CD1c-positive myeloid dendritic cell (primary cell): Measurements from ENCODE around the gene PCDHGA6.
"Not testable (repeated sequence)": the region's sequence is repeated elsewhere in the genome, so short reads cannot be mapped to it uniquely, and the experiment has no call there.

Source experiments
- DNase-seq: peaks from one replicate; pipeline ENCODE4 v3.0.0-alpha.2; 2016; ENCODE audit errors: extremely low spot score

The PCDHGA6 gene

DNA sequence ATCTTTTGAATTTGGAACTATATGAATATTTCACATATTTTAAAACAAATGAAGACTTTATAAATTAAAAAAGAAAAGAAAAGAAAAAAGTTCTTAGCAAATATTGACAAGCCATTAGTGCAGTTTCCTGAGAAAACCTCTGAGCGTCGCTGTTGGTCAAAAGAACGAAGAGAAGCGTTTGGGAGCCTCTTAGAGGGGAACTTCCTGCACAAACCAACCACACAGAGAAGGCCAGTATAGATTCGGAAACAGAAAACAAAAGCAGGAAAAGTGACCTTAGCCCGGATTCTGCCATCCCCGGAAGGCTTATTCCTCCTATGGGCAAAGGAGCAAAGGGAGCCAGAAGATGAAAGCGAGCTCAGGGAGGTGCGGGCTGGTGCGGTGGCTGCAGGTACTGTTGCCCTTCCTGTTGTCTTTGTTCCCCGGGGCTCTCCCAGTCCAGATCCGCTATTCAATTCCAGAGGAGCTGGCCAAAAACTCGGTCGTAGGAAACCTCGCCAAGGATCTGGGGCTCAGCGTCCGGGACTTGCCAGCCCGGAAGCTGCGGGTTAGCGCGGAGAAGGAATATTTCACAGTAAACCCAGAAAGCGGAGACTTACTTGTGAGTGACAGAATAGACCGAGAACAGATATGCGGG, 13.8 kb upstream of the PCDHGA6 start, which contains the start of gene PCDHGB2:
TSS of gene PCDHGB2 (plus strand) at position 205 of the 637 bp plus-strand sequence. CDS start at position 347, 142 bp downstream.
- peak; percentile 49 for DNase-seq

- DNase-seq: no peak
Observed at GRCh38 chr5:141360685-141361084, 13.0 kb upstream of the PCDHGA6 start.

DNA sequence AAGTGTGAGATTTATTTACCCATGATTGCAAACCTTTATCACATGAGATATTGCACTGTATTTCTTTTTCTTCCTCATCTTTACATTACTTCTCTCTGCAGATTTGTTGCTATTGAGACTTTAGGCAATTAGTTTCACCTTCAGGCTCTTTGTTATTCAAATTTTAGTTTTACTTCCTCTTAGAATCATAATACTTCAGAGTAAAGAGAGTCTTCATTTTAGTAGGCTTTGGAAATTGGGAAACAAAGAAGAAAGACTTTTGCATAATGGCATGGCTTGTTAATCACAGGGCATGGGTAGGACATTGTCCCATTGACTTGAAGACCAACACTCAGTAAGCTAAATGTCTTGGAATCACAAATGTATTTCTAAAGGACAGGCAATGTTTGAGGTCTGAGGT, 11.0 kb upstream of the PCDHGA6 start:
- no peak for DNase-seq

DNA sequence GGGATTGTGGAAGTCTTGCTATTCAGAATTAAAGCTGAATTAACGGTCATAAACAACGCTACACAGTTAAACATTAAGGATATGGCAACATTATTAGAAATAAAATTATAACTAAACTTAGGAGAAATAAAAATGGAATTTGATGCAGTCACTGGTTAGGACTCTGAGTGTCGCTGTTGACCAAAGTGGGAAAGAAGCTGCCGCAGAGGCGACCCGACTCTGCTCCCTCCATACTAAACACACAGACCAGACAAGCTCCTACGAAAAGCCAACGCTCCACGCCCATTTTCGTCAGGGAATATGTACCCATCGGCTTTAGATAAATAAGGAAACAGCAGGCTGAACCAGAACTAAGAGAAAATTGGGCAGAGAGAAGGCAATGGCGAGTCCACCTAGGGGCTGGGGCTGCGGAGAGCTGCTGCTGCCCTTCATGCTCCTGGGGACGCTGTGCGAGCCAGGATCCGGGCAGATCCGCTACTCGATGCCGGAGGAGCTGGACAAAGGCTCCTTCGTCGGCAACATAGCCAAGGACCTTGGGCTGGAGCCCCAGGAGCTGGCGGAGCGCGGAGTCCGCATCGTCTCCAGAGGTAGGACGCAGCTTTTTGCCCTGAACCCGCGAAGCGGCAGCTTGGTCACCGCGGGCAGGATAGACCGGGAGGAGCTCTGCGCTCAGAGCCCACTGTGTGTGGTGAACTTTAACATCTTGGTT, 9.6 kb upstream of the PCDHGA6 start, which contains the start of gene PCDHGA5:
TSS of gene PCDHGA5 (plus strand) at position 211 of the 709 bp plus-strand sequence. CDS start at position 380, 169 bp downstream.
- DNase-seq: no peak

DNA sequence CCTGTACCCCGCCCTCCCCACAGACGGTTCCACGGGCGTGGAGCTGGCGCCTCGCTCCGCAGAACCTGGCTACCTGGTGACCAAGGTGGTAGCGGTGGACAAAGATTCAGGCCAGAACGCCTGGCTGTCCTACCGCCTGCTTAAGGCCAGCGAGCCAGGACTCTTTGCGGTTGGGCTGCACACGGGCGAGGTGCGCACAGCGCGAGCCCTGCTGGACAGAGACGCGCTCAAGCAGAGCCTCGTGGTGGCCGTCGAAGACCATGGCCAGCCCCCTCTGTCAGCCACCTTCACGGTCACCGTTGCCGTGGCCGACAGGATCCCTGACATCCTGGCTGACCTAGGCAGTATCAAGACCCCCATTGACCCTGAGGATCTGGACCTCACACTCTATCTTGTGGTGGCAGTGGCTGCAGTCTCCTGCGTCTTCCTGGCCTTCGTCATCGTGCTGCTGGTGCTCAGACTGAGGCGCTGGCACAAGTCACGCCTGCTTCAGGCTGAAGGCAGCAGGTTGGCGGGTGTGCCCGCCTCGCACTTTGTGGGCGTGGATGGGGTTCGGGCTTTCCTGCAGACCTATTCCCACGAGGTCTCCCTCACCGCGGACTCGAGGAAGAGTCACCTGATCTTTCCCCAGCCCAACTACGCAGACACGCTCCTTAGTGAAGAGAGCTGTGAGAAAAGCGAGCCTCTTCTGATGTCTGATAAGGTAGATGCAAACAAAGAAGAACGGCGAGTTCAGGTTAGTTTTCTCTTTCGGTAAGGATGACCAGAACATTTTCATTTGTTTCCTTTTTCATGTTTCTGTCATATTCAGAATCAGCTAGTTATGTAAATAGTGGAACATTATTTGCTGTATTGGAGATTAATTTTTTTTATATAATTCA, 7.4 kb upstream of the PCDHGA6 start:
- DNase-seq: no peak

- peak; percentile 31 for DNase-seq
Observed at GRCh38 chr5:141369994-141370848, 3.5 kb upstream of the PCDHGA6 start, which contains the start of gene PCDHGB3. PCDHGB3 (plus strand) TSS chr5:141370242; CDS start chr5:141370395, 153 bp downstream.

DNA sequence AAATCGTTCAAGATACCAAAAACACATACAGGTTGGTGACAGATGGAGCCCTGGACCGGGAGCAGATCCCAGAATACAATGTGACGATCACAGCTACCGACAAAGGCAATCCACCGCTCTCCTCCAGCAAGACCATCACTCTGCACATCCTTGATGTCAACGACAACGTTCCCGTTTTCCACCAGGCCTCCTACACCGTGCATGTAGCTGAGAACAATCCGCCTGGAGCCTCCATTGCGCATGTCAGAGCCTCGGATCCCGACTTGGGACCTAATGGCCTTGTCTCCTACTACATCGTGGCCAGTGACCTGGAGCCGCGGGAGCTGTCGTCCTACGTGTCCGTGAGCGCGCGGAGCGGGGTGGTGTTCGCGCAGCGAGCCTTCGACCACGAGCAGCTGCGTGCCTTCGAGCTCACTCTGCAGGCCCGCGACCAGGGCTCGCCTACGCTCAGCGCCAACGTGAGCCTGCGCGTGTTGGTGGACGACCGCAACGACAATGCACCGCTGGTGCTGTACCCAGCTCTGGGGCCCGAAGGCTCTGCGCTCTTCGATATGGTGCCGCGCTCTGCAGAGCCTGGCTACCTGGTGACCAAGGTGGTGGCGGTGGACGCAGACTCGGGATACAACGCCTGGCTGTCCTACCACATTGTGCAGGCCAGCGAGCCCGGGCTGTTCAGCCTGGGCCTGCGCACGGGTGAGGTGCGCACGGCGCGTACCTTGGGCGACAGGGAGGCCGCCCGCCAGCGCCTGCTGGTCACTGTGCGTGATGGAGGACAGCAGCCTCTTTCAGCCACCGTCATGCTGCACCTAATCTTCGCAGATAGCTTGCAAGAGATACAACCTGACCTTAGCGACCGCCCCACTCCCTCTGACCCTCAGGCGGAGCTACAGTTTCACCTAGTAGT, 1.9 kb upstream of the PCDHGA6 start:
- no peak for DNase-seq

DNA sequence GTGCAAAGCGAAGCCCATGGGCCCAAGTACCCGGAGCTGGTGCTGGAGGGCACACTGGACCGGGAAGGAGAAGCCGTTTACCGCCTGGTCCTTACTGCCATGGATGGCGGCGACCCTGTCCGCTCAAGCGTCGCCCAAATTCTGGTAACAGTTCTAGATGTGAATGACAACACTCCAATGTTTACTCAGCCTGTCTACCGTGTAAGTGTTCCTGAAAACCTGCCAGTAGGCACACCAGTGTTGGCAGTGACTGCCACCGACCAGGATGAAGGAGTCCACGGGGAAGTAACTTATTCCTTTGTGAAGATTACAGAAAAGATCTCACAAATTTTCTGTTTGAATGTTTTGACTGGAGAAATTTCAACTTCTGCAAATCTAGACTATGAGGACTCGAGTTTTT, 936 bp downstream of the PCDHGA6 start:
- no peak for DNase-seq

DNA sequence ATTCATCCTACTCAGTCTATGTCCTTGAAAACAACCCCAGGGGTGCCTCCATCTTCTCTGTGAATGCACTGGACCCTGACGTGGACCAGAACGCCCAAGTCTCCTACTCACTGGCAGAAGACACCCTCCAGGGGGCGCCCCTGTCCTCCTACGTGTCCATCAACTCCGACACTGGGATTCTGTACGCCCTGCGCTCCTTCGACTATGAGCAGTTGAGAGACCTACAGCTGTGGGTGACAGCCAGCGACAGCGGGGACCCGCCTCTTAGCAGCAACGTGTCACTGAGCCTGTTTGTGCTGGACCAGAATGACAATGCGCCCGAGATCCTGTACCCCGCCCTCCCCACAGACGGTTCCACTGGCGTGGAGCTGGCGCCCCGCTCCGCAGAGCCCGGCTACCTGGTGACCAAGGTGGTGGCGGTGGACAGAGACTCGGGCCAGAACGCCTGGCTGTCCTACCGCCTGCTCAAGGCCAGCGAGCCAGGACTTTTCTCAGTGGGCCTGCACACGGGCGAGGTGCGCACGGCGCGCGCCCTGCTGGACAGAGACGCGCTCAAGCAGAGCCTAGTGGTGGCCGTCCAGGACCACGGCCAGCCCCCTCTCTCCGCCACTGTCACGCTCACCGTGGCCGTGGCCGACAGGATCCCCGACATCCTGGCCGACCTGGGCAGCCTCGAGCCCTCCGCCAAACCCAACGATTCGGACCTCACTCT, 1.9 kb downstream of the PCDHGA6 start:
- not testable (repeated sequence) for DNase-seq

DNA sequence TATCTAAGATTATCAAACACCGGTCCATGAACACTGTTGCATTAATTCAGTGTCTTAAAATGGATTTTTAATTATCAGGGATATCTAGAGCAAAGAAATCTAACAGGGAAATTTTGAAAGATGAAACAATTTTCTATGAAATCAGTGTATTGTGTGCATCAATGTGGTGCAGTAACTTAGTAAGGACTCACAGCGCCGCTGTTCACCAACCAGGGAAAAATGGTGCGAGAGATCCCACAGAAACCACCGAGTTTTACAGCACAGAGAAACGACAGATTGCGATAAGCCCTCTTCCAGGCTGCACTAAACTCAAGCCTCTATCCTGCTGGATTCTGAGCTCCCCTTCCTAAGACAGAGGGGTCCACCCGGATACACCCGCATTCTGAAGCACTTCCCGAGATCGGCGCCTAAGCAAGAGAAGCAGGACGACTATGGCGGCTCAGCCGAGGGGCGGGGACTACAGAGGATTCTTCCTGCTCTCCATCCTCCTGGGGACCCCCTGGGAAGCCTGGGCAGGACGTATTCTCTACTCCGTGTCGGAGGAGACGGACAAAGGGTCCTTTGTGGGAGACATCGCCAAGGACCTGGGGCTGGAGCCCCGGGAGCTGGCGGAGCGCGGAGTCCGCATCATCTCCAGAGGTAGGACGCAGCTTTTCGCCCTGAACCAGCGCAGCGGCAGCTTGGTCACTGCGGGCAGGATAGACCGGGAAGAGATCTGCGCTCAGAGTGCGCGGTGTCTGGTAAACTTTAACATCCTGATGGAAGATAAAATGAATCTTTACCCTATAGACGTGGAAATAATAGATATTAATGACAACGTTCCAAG, 9.0 kb downstream of the PCDHGA6 start, which contains the start of gene PCDHGA7:
TSS of gene PCDHGA7 (plus strand) at position 274 of the 826 bp plus-strand sequence. CDS start at position 432, 158 bp downstream.
- DNase-seq: no peak

GRCh38 chr5:141383345-141383744, 9.7 kb downstream of the PCDHGA6 start:
- no peak for DNase-seq

DNA sequence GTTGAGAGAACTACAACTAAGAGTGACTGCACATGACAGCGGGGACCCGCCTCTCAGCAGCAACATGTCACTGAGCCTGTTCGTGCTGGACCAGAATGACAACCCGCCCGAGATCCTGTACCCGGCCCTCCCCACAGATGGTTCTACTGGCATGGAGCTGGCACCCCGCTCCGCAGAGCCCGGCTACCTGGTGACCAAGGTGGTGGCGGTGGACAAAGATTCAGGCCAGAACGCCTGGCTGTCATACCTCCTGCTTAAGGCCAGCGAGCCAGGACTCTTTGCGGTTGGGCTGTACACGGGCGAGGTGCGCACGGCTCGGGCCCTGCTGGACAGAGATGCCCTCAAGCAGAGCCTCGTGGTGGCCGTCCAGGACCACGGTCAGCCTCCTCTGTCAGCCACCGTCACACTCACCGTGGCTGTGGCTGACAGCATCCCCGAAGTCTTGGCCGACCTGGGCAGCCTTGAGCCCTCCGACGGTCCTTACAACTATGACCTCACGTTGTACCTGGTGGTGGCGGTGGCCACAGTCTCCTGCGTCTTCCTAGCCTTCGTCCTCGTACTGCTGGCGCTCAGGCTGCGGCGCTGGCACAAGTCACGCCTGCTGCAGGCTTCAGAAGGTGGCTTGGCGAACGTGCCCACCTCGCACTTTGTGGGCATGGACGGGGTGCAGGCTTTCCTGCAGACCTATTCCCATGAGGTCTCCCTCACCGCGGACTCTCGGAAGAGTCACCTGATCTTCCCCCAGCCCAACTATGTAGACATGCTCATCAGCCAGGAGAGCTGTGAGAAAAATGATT, 11.0 kb downstream of the PCDHGA6 start:
- no peak for DNase-seq

DNA sequence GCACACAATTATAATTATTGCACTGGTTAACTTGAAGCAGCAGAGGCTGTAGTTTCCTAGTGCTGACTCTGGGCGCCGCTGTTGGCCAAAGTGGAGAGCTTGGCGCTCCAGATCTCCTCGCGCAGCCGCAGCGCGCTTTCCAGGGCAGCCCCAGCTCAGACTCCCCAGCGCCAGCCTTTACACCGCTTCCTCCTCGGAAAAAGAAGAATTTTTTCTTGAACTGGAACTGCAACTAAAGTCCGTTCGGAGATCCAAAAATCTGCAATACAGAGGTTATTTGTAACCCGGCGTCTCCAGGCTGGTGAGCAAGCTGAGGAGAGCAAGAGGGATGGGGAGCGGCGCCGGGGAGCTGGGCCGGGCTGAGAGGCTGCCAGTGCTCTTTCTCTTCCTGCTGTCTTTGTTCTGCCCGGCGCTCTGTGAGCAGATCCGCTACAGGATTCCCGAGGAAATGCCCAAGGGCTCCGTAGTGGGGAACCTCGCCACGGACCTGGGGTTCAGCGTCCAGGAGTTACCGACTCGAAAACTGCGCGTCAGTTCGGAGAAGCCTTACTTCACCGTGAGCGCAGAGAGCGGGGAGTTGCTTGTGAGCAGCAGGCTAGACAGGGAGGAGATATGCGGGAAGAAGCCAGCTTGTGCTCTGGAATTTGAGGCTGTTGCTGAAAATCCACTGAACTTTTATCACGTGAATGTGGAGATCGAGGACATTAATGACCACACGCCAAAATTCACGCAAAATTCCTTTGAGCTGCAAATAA, 14.0 kb downstream of the PCDHGA6 start, which contains the start of gene PCDHGB4:
TSS of gene PCDHGB4 (plus strand) at position 142 of the 755 bp plus-strand sequence. CDS start at position 329, 187 bp downstream.
- peak; percentile 44 for DNase-seq

GRCh38 chr5:141388661-141389060, 15.0 kb downstream of the PCDHGA6 start:
- no peak for DNase-seq

DNA sequence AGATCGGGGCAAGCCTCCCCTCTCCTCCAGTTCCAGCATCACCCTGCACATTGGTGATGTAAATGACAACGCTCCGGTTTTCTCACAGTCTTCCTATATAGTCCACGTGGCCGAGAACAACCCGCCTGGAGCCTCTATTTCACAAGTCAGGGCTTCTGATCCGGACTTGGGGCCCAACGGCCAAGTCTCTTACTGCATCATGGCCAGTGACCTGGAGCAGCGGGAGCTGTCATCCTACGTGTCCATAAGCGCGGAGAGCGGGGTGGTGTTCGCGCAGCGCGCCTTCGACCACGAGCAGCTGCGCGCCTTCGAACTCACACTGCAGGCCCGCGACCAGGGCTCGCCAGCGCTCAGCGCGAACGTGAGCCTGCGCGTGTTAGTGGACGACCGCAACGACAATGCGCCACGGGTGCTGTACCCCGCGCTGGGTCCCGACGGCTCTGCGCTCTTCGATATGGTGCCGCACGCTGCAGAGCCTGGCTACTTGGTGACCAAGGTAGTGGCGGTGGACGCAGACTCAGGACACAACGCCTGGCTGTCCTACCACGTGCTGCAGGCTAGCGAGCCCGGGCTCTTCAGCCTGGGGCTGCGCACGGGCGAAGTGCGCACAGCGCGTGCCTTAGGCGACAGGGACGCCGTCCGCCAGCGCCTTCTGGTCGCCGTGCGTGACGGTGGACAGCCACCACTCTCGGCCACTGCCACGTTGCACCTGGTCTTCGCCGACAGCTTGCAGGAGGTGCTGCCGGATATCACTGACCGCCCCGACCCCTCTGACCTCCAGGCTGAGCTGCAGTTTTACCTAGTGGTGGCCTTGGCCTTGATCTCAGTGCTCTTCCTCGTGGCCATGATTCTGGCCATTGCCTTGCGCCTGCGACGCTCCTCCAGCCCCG, 15.7 kb downstream of the PCDHGA6 start:
- no peak for DNase-seq
